HTERT RPE-1 (cell line): ENCODE data around the gene PPP4R4.
"Not testable (repeated sequence)": the region's sequence is repeated elsewhere in the genome, so short reads cannot be mapped to it uniquely, and the experiment has no call there.

ENCODE experiments used
- in situ Hi-C: fragments of 300-500 bp; cut with MboI; formaldehyde crosslinking; loops from 4 replicates; pipeline ENCODE4 v1.14.3; 2020; ENCODE audit warnings: low sequenced_read_pairs

PPP4R4 gene

GRCh38 chr14:94175747-94176146, 1.6 kb downstream of the PPP4R4 start:
- in situ Hi-C loops, result no loop called here

GRCh38 chr14:94176808-94177207, 2.7 kb downstream of the PPP4R4 start:
- in situ Hi-C loops, result no loop called here

GRCh38 chr14:94177806-94178205, 3.7 kb downstream of the PPP4R4 start:
- in situ Hi-C loops, result no loop called here

GRCh38 chr14:94179244-94179643, 5.1 kb downstream of the PPP4R4 start:
- in situ Hi-C loops, result no loop called here

- in situ Hi-C loops, result no loop called here
Measured at GRCh38 chr14:94180655-94181271, 6.6 kb downstream of the PPP4R4 start.

- in situ Hi-C loops, result no loop called here
Measured at GRCh38 chr14:94181835-94182234, 7.7 kb downstream of the PPP4R4 start.

- in situ Hi-C loops, result no loop called here
Measured at GRCh38 chr14:94192536-94192935, 18.4 kb downstream of the PPP4R4 start.

- in situ Hi-C loops, result no loop called here
Measured at GRCh38 chr14:94193776-94194175, 19.7 kb downstream of the PPP4R4 start.

GRCh38 chr14:94196057-94196456, 21.9 kb downstream of the PPP4R4 start:
- in situ Hi-C loops, result no loop called here

- in situ Hi-C loops, result no loop called here
Measured at GRCh38 chr14:94203473-94204210, 29.5 kb downstream of the PPP4R4 start.

GRCh38 chr14:94213021-94213420, 38.9 kb downstream of the PPP4R4 start:
- in situ Hi-C loops, result no loop called here

- in situ Hi-C loops, result no loop called here
Measured at GRCh38 chr14:94213741-94214140, 39.6 kb downstream of the PPP4R4 start.

- in situ Hi-C loops, result no loop called here
Measured at GRCh38 chr14:94217116-94217515, 43.0 kb downstream of the PPP4R4 start.

GRCh38 chr14:94218198-94218886, 44.2 kb downstream of the PPP4R4 start:
- in situ Hi-C loops, result not testable (repeated sequence)

GRCh38 chr14:94224040-94224439, 49.9 kb downstream of the PPP4R4 start:
- in situ Hi-C loops, result no loop called here

- in situ Hi-C loops, result no loop called here
Measured at GRCh38 chr14:94225460-94226378, 51.6 kb downstream of the PPP4R4 start.

GRCh38 chr14:94227029-94227428, 52.9 kb downstream of the PPP4R4 start:
- in situ Hi-C loops, result no loop called here

GRCh38 chr14:94237046-94237445, 62.9 kb downstream of the PPP4R4 start:
- in situ Hi-C loops, result no loop called here

GRCh38 chr14:94237983-94238382, 63.9 kb downstream of the PPP4R4 start:
- in situ Hi-C loops, result no loop called here

- in situ Hi-C loops, result no loop called here
Measured at GRCh38 chr14:94239406-94239805, 65.3 kb downstream of the PPP4R4 start.

GRCh38 chr14:94244182-94244581, 70.1 kb downstream of the PPP4R4 start:
- in situ Hi-C loops, result no loop called here
